Kidney epithelial cell (primary cell): Measurements from ENCODE around the gene B4GALT3. TPM values are rescaled to one million over a fixed set of nuclear protein-coding genes. Genes with fewer than 3 reads are reported as not detected.

ENCODE experiments used
- DNase-seq: peaks from one replicate; pipeline ENCODE4 v3.0.0-alpha.2; 2010; ENCODE audit warnings: low read depth
- H3K27me3 ChIP-seq: 2 replicates; pipeline ENCODE4 v1.6.0; 2011; ENCODE audit warnings: low read length; ENCODE audit not compliant: control insufficient read depth, insufficient read depth
- H3K36me3 ChIP-seq: 2 replicates; pipeline ENCODE4 v1.5.1; 2011; ENCODE audit warnings: low read length; ENCODE audit not compliant: control insufficient read depth, insufficient read depth
- H3K4me3 ChIP-seq: 2 replicates; pipeline ENCODE4 v1.5.1; 2011; ENCODE audit warnings: low read depth, mild to moderate bottlenecking, control low read depth, low read length
- CTCF ChIP-seq: IDR thresholded peaks from 2 replicates; pipeline ENCODE4 v1.5.1; 2011; ENCODE audit warnings: mild to moderate bottlenecking, moderate library complexity, low read length, control low read depth, inconsistent platforms; ENCODE audit not compliant: insufficient read depth, poor library complexity, severe bottlenecking
- total RNA-seq: library from RNA; depleted of rRNA; stranded (reverse); fragments of >200 nt; gene quantifications from 2 replicates; pipeline ENCODE4 v1.2.3, GENCODE V29; 2015

The B4GALT3 gene
- total RNA-seq, 1 donor from 2014 or later, result 45.7 TPM

GRCh38 chr1:161218301-161219077 is 41.2 kb upstream of the B4GALT3 start:
- TF ChIP-seq CTCF, result no peak
- no peaks in the 10 kb centered on the region for H3K36me3 ChIP-seq
- H3K4me3 ChIP-seq, result no peak overlapping the region
- no peak for DNase-seq
- H3K27me3 ChIP-seq, result no peaks in the 10 kb centered on the region

- Histone ChIP-seq H3K4me3 (no peak overlapping the region), H3K36me3 (no peaks in the 10 kb centered on the region), H3K27me3 (no peaks in the 10 kb centered on the region)
- no peak for TF ChIP-seq CTCF
- no peak for DNase-seq
These were observed 40.5 kb upstream of the B4GALT3 start for GRCh38 chr1:161217831-161218230.

- no peak overlapping the region for H3K4me3 ChIP-seq
- no peaks in the 10 kb centered on the region for H3K27me3 ChIP-seq
- peak; percentile 45 for DNase-seq
- no peak for TF ChIP-seq CTCF
- H3K36me3 ChIP-seq, result no peaks in the 10 kb centered on the region
These were observed 39.8 kb upstream of the B4GALT3 start for GRCh38 chr1:161216945-161217712.

GRCh38 chr1:161215076-161215475 is 37.8 kb upstream of the B4GALT3 start, which contains the start of gene FCER1G:
Gene FCER1G, plus strand, starts transcription at chr1:161215295. Its CDS starts 27 bp downstream, at chr1:161215322.
- H3K36me3 ChIP-seq, result peaks cover 1% of the 10 kb centered on the region
- no peaks in the 10 kb centered on the region for H3K27me3 ChIP-seq
- TF ChIP-seq CTCF, result no peak
- no peak for DNase-seq
- no peak within 1 kb of the TSS for H3K4me3 ChIP-seq

GRCh38 chr1:161214369-161214768 is 37.1 kb upstream of the B4GALT3 start:
- TF ChIP-seq CTCF, result no peak
- Histone ChIP-seq H3K4me3 (no peak overlapping the region), H3K36me3 (peaks cover 1% of the 10 kb centered on the region), H3K27me3 (no peaks in the 10 kb centered on the region)
- no peak for DNase-seq
